IMR-90 (cell line): ENCODE measurements around the gene SDHC.
"Not testable (repeated sequence)": the region's sequence is repeated elsewhere in the genome, so short reads cannot be mapped to it uniquely, and the experiment has no call there.

ENCODE experiments used
- BHLHE40 ChIP-seq: fragments of 150-350 bp; IDR thresholded peaks from 2 replicates; pipeline ENCODE4 v1.6.1; 2016; ENCODE audit warnings: mild to moderate bottlenecking, low read depth, low read length
- CEBPB ChIP-seq: IDR thresholded peaks from 2 replicates; pipeline ENCODE4 v1.6.1; 2012; ENCODE audit warnings: low read depth, low read length, improper control_type of control experiment
- POLR2A ChIP-seq: IDR thresholded peaks from 2 replicates; pipeline ENCODE4 v1.6.1; 2012; ENCODE audit warnings: mild to moderate bottlenecking, low read depth, low read length
- TF ChIP-seq, protein P1 (sequence below): conservative IDR thresholded peaks from 2 replicates; pipeline ENCODE4 v1.5.1; 2012; ENCODE audit warnings: mild to moderate bottlenecking, low read depth, low read length, improper control_type of control experiment

DNA sequence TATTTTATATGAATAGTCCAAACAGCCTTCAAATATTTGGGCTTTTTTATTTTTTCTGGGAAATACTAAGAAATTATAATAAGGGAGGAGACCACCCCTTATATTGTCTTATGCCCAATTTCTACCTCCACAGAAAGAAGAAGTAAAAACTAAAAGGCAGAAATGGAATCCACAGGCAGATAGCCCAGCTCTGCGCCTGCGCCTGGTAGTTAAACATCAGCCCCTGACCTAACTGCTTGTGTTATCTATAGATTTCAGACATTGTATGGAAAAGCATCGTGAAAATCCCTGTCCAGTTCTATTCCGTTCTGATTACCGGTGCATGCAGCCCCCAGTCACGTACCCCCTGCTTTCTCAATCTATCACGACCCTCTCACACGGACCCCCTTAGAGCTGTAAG lies 82.9 kb downstream of the SDHC start:
- not testable (repeated sequence) for TF ChIP-seq CEBPB, POLR2A, BHLHE40
- TF ChIP-seq, protein P1, sequence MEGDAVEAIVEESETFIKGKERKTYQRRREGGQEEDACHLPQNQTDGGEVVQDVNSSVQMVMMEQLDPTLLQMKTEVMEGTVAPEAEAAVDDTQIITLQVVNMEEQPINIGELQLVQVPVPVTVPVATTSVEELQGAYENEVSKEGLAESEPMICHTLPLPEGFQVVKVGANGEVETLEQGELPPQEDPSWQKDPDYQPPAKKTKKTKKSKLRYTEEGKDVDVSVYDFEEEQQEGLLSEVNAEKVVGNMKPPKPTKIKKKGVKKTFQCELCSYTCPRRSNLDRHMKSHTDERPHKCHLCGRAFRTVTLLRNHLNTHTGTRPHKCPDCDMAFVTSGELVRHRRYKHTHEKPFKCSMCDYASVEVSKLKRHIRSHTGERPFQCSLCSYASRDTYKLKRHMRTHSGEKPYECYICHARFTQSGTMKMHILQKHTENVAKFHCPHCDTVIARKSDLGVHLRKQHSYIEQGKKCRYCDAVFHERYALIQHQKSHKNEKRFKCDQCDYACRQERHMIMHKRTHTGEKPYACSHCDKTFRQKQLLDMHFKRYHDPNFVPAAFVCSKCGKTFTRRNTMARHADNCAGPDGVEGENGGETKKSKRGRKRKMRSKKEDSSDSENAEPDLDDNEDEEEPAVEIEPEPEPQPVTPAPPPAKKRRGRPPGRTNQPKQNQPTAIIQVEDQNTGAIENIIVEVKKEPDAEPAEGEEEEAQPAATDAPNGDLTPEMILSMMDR = not testable (repeated sequence)
